IMR-90 (cell line): Measurements from ENCODE around the gene ZBTB38. TPM values are rescaled to one million over a fixed set of nuclear protein-coding genes. Genes with fewer than 3 reads are reported as not detected.
A peak's percentile ranks its signal among the peaks of the same experiment; 100 is the strongest.

Experiments
- ATAC-seq: fragments of 200-7000 bp; cut with Tn5 transposase; 2 replicates; pipeline ENCODE4 v1.9.1; 2020; ENCODE audit warnings: low read depth, mild to moderate bottlenecking, moderate library complexity
- BruUV-seq: library from RNA; stranded (reverse); fragments of 400-500 nt; replicated peaks from 2 replicates; lab custom pipeline; 2021; lab: Mats Ljungman, UMichigan
- CTCF ChIA-PET: fragments of 300-600 bp; formaldehyde crosslinking; extraction: SDS; loops from one replicate; lab custom pipeline; 2021; ENCODE audit warnings: antibody characterized with exemption; lab: Yijun Ruan, JAX
- POLR2A ChIA-PET: fragments of 300-600 bp; sonication (Branson Sonifier 250); formaldehyde crosslinking; loops from one replicate; lab custom pipeline; 2022; ENCODE audit warnings: antibody characterized with exemption; ENCODE audit not compliant: unreplicated experiment; lab: Charles Lee
- DNase-seq: peaks from one replicate; pipeline ENCODE4 v3.0.0; 2013
- H2AFZ ChIP-seq: replicated peaks from 2 replicates; pipeline ENCODE3; 2013; ENCODE audit warnings: low read length, mild to moderate bottlenecking; ENCODE audit not compliant: poor library complexity
- H2AK5ac ChIP-seq: 2 replicates; pipeline ENCODE4 v1.6.1; 2013; ENCODE audit warnings: low read depth, low read length, inconsistent platforms
- H2AK9ac ChIP-seq: replicated peaks from 2 replicates; pipeline ENCODE3; 2013; ENCODE audit warnings: mild to moderate bottlenecking, low read depth, low read length, moderate library complexity; ENCODE audit not compliant: poor library complexity
- H2BK120ac ChIP-seq: 2 replicates; pipeline ENCODE4 v1.6.1; 2013; ENCODE audit warnings: low read depth, low read length, inconsistent platforms
- H2BK15ac ChIP-seq: 3 replicates; pipeline ENCODE4 v1.6.1; 2013; ENCODE audit warnings: low read depth, low read length, inconsistent platforms
- H2BK20ac ChIP-seq: 2 replicates; pipeline ENCODE4 v1.6.1; 2013; ENCODE audit warnings: low read depth, mild to moderate bottlenecking, inconsistent platforms, low read length, moderate library complexity
- H2BK5ac ChIP-seq: 2 replicates; pipeline ENCODE4 v1.6.1; 2013; ENCODE audit warnings: mild to moderate bottlenecking, low read depth, low read length, inconsistent platforms; ENCODE audit not compliant: poor library complexity, severe bottlenecking
- H3K14ac ChIP-seq: replicated peaks from 2 replicates; pipeline ENCODE4 v1.6.1; 2013; ENCODE audit warnings: low read depth, low read length, inconsistent platforms
- H3K18ac ChIP-seq: 2 replicates; pipeline ENCODE4 v1.6.1; 2013; ENCODE audit warnings: low read depth, low read length, control low read depth
- H3K23ac ChIP-seq: 2 replicates; pipeline ENCODE4 v1.6.1; 2013; ENCODE audit warnings: low read depth, low read length, inconsistent platforms
- H3K27ac ChIP-seq: 2 replicates; pipeline ENCODE4 v1.5.1; 2013; ENCODE audit warnings: mild to moderate bottlenecking, control low read depth, low read length; ENCODE audit not compliant: insufficient read depth
- H3K27me3 ChIP-seq: 2 replicates; pipeline ENCODE4 v1.6.1; 2013; ENCODE audit warnings: low read length; ENCODE audit not compliant: control insufficient read depth, insufficient read depth
- H3K36me3 ChIP-seq: 2 replicates; pipeline ENCODE4 v1.6.1; 2013; ENCODE audit warnings: low read length, mixed read lengths; ENCODE audit not compliant: control insufficient read depth, insufficient read depth
- H3K4ac ChIP-seq: 2 replicates; pipeline ENCODE4 v1.6.1; 2013; ENCODE audit warnings: low read depth, low read length, inconsistent platforms
- H3K4me1 ChIP-seq: 2 replicates; pipeline ENCODE4 v1.6.1; 2013; ENCODE audit warnings: low read length, mixed read lengths; ENCODE audit not compliant: control insufficient read depth, insufficient read depth
- H3K4me2 ChIP-seq: 2 replicates; pipeline ENCODE4 v1.6.1; 2013; ENCODE audit warnings: low read depth, mild to moderate bottlenecking, control low read depth, low read length, moderate library complexity
- H3K4me3 ChIP-seq: 2 replicates; pipeline ENCODE4 v1.5.1; 2013; ENCODE audit warnings: low read depth, mild to moderate bottlenecking, control low read depth, low read length, moderate library complexity; ENCODE audit not compliant: insufficient read depth
- H3K56ac ChIP-seq: 2 replicates; pipeline ENCODE4 v1.6.1; 2013; ENCODE audit warnings: low read length, inconsistent platforms; ENCODE audit not compliant: insufficient read depth; ENCODE audit errors: extremely low read depth
- H3K79me1 ChIP-seq, 2 experiments: 2 replicates each; pipeline ENCODE4 v1.6.1; 2013; ENCODE audit warnings: low read length in 2 of 2, inconsistent platforms in 1 of 2, low read depth in 1 of 2
- H3K9ac ChIP-seq: 2 replicates; pipeline ENCODE4 v1.6.1; 2013; ENCODE audit warnings: low read depth, low read length, control low read depth
- H3K9me1 ChIP-seq: 2 replicates; pipeline ENCODE4 v1.6.1; 2013; ENCODE audit warnings: low read length, inconsistent platforms; ENCODE audit not compliant: insufficient read depth
- H3K9me3 ChIP-seq: 2 replicates; pipeline ENCODE4 v1.6.1; 2013; ENCODE audit warnings: low read length; ENCODE audit not compliant: control insufficient read depth, insufficient read depth
- H4K20me1 ChIP-seq: 2 replicates; pipeline ENCODE4 v1.6.1; 2013; ENCODE audit warnings: low read length, inconsistent platforms; ENCODE audit not compliant: insufficient read depth
- H4K5ac ChIP-seq: 2 replicates; pipeline ENCODE4 v1.6.1; 2013; ENCODE audit warnings: mild to moderate bottlenecking, low read depth, low read length, control low read depth
- H4K8ac ChIP-seq, 2 experiments: 2 replicates each; pipeline ENCODE4 v1.6.1; 2013; ENCODE audit warnings: low read depth in 2 of 2, low read length in 2 of 2, control low read depth in 1 of 2, inconsistent platforms in 1 of 2
- H4K91ac ChIP-seq: 2 replicates; pipeline ENCODE4 v1.6.1; 2013; ENCODE audit warnings: low read depth, low read length, inconsistent platforms; ENCODE audit not compliant: insufficient read depth
- BHLHE40 ChIP-seq: fragments of 150-350 bp; IDR thresholded peaks from 2 replicates; pipeline ENCODE4 v1.6.1; 2016; ENCODE audit warnings: mild to moderate bottlenecking, low read depth, low read length
- CEBPB ChIP-seq: IDR thresholded peaks from 2 replicates; pipeline ENCODE4 v1.6.1; 2012; ENCODE audit warnings: low read depth, low read length, improper control_type of control experiment
- CHD1 ChIP-seq: IDR thresholded peaks from 2 replicates; pipeline ENCODE4 v1.6.1; 2012; ENCODE audit warnings: low read depth, low read length, improper control_type of control experiment
- CTCF ChIP-seq: conservative IDR thresholded peaks from 2 replicates; pipeline ENCODE4 v1.5.1; 2012; ENCODE audit warnings: mild to moderate bottlenecking, low read depth, low read length, improper control_type of control experiment
- ELK1 ChIP-seq: fragments of 150-350 bp; IDR thresholded peaks from 2 replicates; pipeline ENCODE4 v1.6.1; 2016; ENCODE audit warnings: low read depth, mild to moderate bottlenecking, low read length, moderate library complexity, borderline replicate concordance
- FOS ChIP-seq: fragments of 150-350 bp; IDR thresholded peaks from 2 replicates; pipeline ENCODE4 v1.6.1; 2016; ENCODE audit warnings: low read depth, low read length
- MAZ ChIP-seq: IDR thresholded peaks from 2 replicates; pipeline ENCODE4 v1.6.1; 2012; ENCODE audit warnings: low read depth, mild to moderate bottlenecking, low read length, improper control_type of control experiment, moderate library complexity, borderline replicate concordance
- MXI1 ChIP-seq: IDR thresholded peaks from 2 replicates; pipeline ENCODE4 v1.6.1; 2012; ENCODE audit warnings: low read depth, mild to moderate bottlenecking, low read length, moderate library complexity, borderline replicate concordance
- NFE2L2 ChIP-seq: fragments of 150-350 bp; IDR thresholded peaks from 2 replicates; pipeline ENCODE4 v1.6.1; 2016; ENCODE audit warnings: low read depth, mild to moderate bottlenecking, low read length
- POLR2A ChIP-seq: IDR thresholded peaks from 2 replicates; pipeline ENCODE4 v1.6.1; 2012; ENCODE audit warnings: mild to moderate bottlenecking, low read depth, low read length
- RCOR1 ChIP-seq: IDR thresholded peaks from 2 replicates; pipeline ENCODE4 v1.6.1; 2012; ENCODE audit warnings: mild to moderate bottlenecking, low read length, improper control_type of control experiment; ENCODE audit not compliant: insufficient replicate concordance
- RFX5 ChIP-seq: IDR thresholded peaks from 2 replicates; pipeline ENCODE4 v1.8.0; 2012; ENCODE audit warnings: low read depth, mild to moderate bottlenecking, low read length, moderate library complexity
- SMC3 ChIP-seq: fragments of 150-350 bp; IDR thresholded peaks from 2 replicates; pipeline ENCODE4 v1.6.1; 2016; ENCODE audit warnings: low read depth, mild to moderate bottlenecking, antibody characterized with exemption, low read length, moderate library complexity
- WGBS, 2 experiments: methylation state at CpG; one replicate each; pipeline versions ENCODE4 v1.1.5 to v1.1.7; 2013; ENCODE audit warnings: missing lambda C conversion rate in 2 of 2; ENCODE audit not compliant: insufficient read length in 1 of 2; ENCODE audit errors: extremely low coverage in 2 of 2; 5-methylcytosine and 5-hydroxymethylcytosine counted together
- dilution Hi-C: fragments of 300-500 bp; cut with HindIII; formaldehyde crosslinking; loops from one replicate; pipeline ENCODE4 v1.14.3; 2018; ENCODE audit warnings: low sequenced_read_pairs; ENCODE audit not compliant: unreplicated experiment
- in situ Hi-C: fragments of 300-500 bp; cut with MboI; formaldehyde crosslinking; loops from 3 replicates; pipeline ENCODE4 v1.14.3; 2019; ENCODE audit warnings: low sequenced_read_pairs, inconsistent platforms, mixed read lengths
- intact Hi-C: fragments of 100-400 bp; cut with micrococcal nuclease; formaldehyde crosslinking; loops from 2 replicates; pipeline ENCODE4 v1.10.0; 2022
- polyA plus RNA-seq, 3 experiments: library from polyadenylated mRNA; depleted of rRNA; stranded (reverse); fragments of >200 nt; gene quantifications; 2 replicates each; pipeline ENCODE4 v1.2.3, GENCODE V29; 2012; ENCODE audit warnings: low replicate concordance in 1 of 3
- total RNA-seq: library from RNA; depleted of rRNA; stranded (reverse); fragments of >200 nt; gene quantifications from 2 replicates; pipeline ENCODE4 v1.2.3, GENCODE V29; 2012

ZBTB38 gene
- total and polyA plus RNA-seq, 2 of the 4 experiments (the other 2 are of a cell fraction): 44.9 to 274 TPM

GRCh38 chr3:141366285-141367037, 1.8 kb upstream of the ZBTB38 start:
- H2AK5ac ChIP-seq: peak overlapping the region; percentile 98
- peak overlapping the region; percentile 84 for H2AFZ ChIP-seq
- CTCF ChIA-PET: interaction anchor here (0.5 to 0.9 kb wide), 3 partner anchors 40 to 54 kb away, joined by 3 to 4 read pairs (median 4); no protein-coding TSS in a partner anchor
- peak overlapping the region; percentile 97 for H4K5ac ChIP-seq
- peaks cover 2% of the 10 kb centered on the region; the same call in 1 of the 2 replicates for H3K36me3 ChIP-seq
- peak overlapping the region; percentile 99 for H3K56ac ChIP-seq
- WGBS, 2 experiments: 20% methylated on average over 2 of the region's 5 CpGs; no CpG with 5 or more reads in 1 of the 2 experiments
- peak overlapping the region; percentile 99 for H3K23ac ChIP-seq
- peak overlapping the region; percentile 100 for H3K4ac ChIP-seq
- DNase-seq (peak; percentile 99), ATAC-seq (peak; percentile 30)
- H2BK120ac ChIP-seq: peak overlapping the region; percentile 99
- no peak overlapping the region for H3K4me3 ChIP-seq
- peak overlapping the region; percentile 100 for H4K91ac ChIP-seq
- POLR2A ChIA-PET: interaction anchor here (0.7 to 1.2 kb wide), 8 partner anchors 17 to 124 kb away, joined by 3 to 6 read pairs (median 4); no protein-coding TSS in a partner anchor
- TSS peak; percentile 25 for BruUV-seq
- H3K18ac ChIP-seq: peak overlapping the region; percentile 98
- H2AK9ac ChIP-seq: peak overlapping the region; percentile 97
- peak overlapping the region; percentile 95 for H3K27ac ChIP-seq
- H4K8ac ChIP-seq: peak overlapping the region; percentile 80 to 98
- in situ Hi-C loops: no loop called here
- intact Hi-C loops: loop anchor here (1.0 kb wide), 3 partner anchors 41 to 84 kb away; no protein-coding TSS in a partner anchor
- 0 out of 2 replicates have a peak, but pooled peaks cover 3% of the 10 kb centered on the region for H3K9me1 ChIP-seq
- H3K27me3 ChIP-seq: no peaks in the 10 kb centered on the region
- peak overlapping the region; percentile 39 for H3K4me2 ChIP-seq
- peaks cover 18 to 39% of the 10 kb centered on the region in 2 experiments for H3K79me1 ChIP-seq
- peak overlapping the region; percentile 100 for H2BK5ac ChIP-seq
- no peaks in the 10 kb centered on the region for H4K20me1 ChIP-seq
- peak overlapping the region; percentile 82 for H2BK15ac ChIP-seq
- H2BK20ac ChIP-seq: peak overlapping the region; percentile 99
- H3K4me1 ChIP-seq: peaks cover 17% of the 10 kb centered on the region
- H3K9ac ChIP-seq: peak overlapping the region; percentile 75
- dilution Hi-C loops: no loop called here
- peak overlapping the region; percentile 99 for H3K14ac ChIP-seq
- no peaks in the 10 kb centered on the region for H3K9me3 ChIP-seq
- TF ChIP-seq FOS: peak; percentile 68
- TF ChIP-seq MAZ: no peak
- TF ChIP-seq RCOR1: peak; percentile 95
- TF ChIP-seq ELK1: no peak
- TF ChIP-seq BHLHE40: peak; percentile 16; the same call in 1 of the 2 replicates
- no peak for TF ChIP-seq CHD1
- peak; percentile 8; the same call in 1 of the 2 replicates for TF ChIP-seq NFE2L2
- no peak for TF ChIP-seq MXI1
- TF ChIP-seq RFX5: no peak
- TF ChIP-seq SMC3: peak; percentile 34
- peak; percentile 42; the same call in 1 of the 2 replicates for TF ChIP-seq CEBPB
- no peak; the same call in 1 of the 2 replicates for TF ChIP-seq POLR2A
- peak; percentile 26; the same call in 1 of the 2 replicates for TF ChIP-seq CTCF
